Left hindlimb (tissue), 1 donor: Measurements from ENCODE around the gene RNF214.
"Not testable (repeated sequence)": the region's sequence is repeated elsewhere in the genome, so short reads cannot be mapped to it uniquely, and the experiment has no call there.

Experiments used
- DNase-seq: peaks from one replicate; pipeline ENCODE4 v3.0.0-alpha.2; 2018

The RNF214 gene

GRCh38 chr11:117232911-117233409 is 489 bp downstream of the RNF214 start:
- no peak for DNase-seq

GRCh38 chr11:117238221-117238620 is 5.8 kb downstream of the RNF214 start:
- DNase-seq, result no peak

GRCh38 chr11:117239295-117239694 is 6.8 kb downstream of the RNF214 start:
- DNase-seq, result no peak

GRCh38 chr11:117248341-117248740 is 15.9 kb downstream of the RNF214 start:
- no peak for DNase-seq

GRCh38 chr11:117249571-117249970 is 17.1 kb downstream of the RNF214 start:
- no peak for DNase-seq

GRCh38 chr11:117251506-117251905 is 19.0 kb downstream of the RNF214 start:
- no peak for DNase-seq

- no peak for DNase-seq
These were observed 23.5 kb downstream of the RNF214 start for GRCh38 chr11:117255966-117256365.

- no peak for DNase-seq
These were observed 24.1 kb downstream of the RNF214 start for GRCh38 chr11:117256573-117256972.

GRCh38 chr11:117258576-117258975 is 26.1 kb downstream of the RNF214 start:
- DNase-seq, result no peak

GRCh38 chr11:117259417-117259816 is 26.9 kb downstream of the RNF214 start:
- DNase-seq, result no peak

- DNase-seq, result not testable (repeated sequence)
These were observed 32.3 kb downstream of the RNF214 start for GRCh38 chr11:117264624-117265323.

- no peak for DNase-seq
These were observed 33.3 kb downstream of the RNF214 start for GRCh38 chr11:117265745-117266144.

GRCh38 chr11:117269856-117270255 is 37.4 kb downstream of the RNF214 start:
- DNase-seq, result no peak

GRCh38 chr11:117271208-117271607 is 38.7 kb downstream of the RNF214 start:
- DNase-seq, result no peak

GRCh38 chr11:117272175-117272574 is 39.7 kb downstream of the RNF214 start:
- not testable (repeated sequence) for DNase-seq

- no peak for DNase-seq
These were observed 41.2 kb downstream of the RNF214 start for GRCh38 chr11:117273550-117274289.

GRCh38 chr11:117278347-117278746 is 45.9 kb downstream of the RNF214 start:
- DNase-seq, result no peak

- no peak for DNase-seq
These were observed 47.4 kb downstream of the RNF214 start for GRCh38 chr11:117279711-117280376.

- no peak for DNase-seq
These were observed 48.7 kb downstream of the RNF214 start for GRCh38 chr11:117281159-117281558.

GRCh38 chr11:117281869-117282268 is 49.4 kb downstream of the RNF214 start:
- DNase-seq, result no peak

- DNase-seq, result no peak
These were observed 50.5 kb downstream of the RNF214 start for GRCh38 chr11:117282956-117283355.

- no peak for DNase-seq
These were observed 51.6 kb downstream of the RNF214 start for GRCh38 chr11:117284053-117284452.

- no peak for DNase-seq
These were observed 54.1 kb downstream of the RNF214 start for GRCh38 chr11:117286588-117286987.

- DNase-seq, result no peak
These were observed 55.2 kb downstream of the RNF214 start for GRCh38 chr11:117287668-117288067.
